Motor neuron (in vitro differentiated cells): ENCODE measurements around the gene TMTC3. TPM values are rescaled to one million over a fixed set of nuclear protein-coding genes. Genes with fewer than 3 reads are reported as not detected.

Experiments
- ATAC-seq, 8 experiments: fragments of 200-7000 bp; cut with Tn5 transposase; replicated peaks in 6 of 8; 2 replicates each; pipeline ENCODE4 v1.8.0; 2021; ENCODE audit warnings: mild to moderate bottlenecking in 8 of 8, moderate library complexity in 8 of 8
- H3K27ac ChIP-seq, 2 donors: fragments of 250-450 bp; sonication (Bioruptor Pico); 2 replicates each; pipeline ENCODE4 v1.9.0; 2021; ENCODE audit warnings: antibody characterized with exemption in 2 of 2, mild to moderate bottlenecking in 2 of 2, moderate library complexity in 1 of 2
- H3K4me1 ChIP-seq, 2 donors: fragments of 250-450 bp; sonication (Bioruptor Pico); replicated peaks in 1 of 2; 2 replicates each; pipeline ENCODE4 v1.6.1; 2021; ENCODE audit warnings: antibody characterized with exemption in 2 of 2, mild to moderate bottlenecking in 2 of 2, moderate library complexity in 1 of 2
- H3K4me3 ChIP-seq, 5 donors: fragments of 250-450 bp; sonication (Bioruptor Pico); 2 replicates each; pipeline ENCODE4 v1.9.0; 2021; ENCODE audit warnings: antibody characterized with exemption in 5 of 5, mild to moderate bottlenecking in 5 of 5, moderate library complexity in 4 of 5
- WGBS, 10 experiments: fragments of 450-650 bp; shearing (Covaris generic); methylation state at CpG; one replicate each; pipeline ENCODE4 v1.0.0; 2022; 5-methylcytosine and 5-hydroxymethylcytosine counted together
- in situ Hi-C, 9 experiments: fragments of 400-800 bp; cut with MboI; loops; one replicate each; pipeline ENCODE4 v1.15.0; 2021; ENCODE audit warnings: low sequenced_read_pairs in 9 of 9, low pct_unique_long_range_greater_than_20kb in 2 of 9; ENCODE audit not compliant: unreplicated experiment in 9 of 9
- total RNA-seq, 8 experiments: library from RNA; unstranded; fragments of 300-600 nt; gene quantifications; 2 replicates each; pipeline versions ENCODE4 v1.2.3 to v1.2.4, GENCODE V29; 2022

TMTC3 gene
- total RNA-seq, 8 experiments from 2014 or later = 9.2 to 32.3 (median 14.5) TPM

- H3K27ac ChIP-seq = no peak overlapping the region
- in situ Hi-C loops = no loop called here
- WGBS, 10 experiments = 83 to 100% (median 100%) methylated on average over 1 to 4 of the region's 6 CpGs; no CpG with 5 or more reads in 3 of the 10 experiments
- no peak for ATAC-seq
- H3K4me1 ChIP-seq = no peaks in the 10 kb centered on the region
- H3K4me3 ChIP-seq = no peak overlapping the region
Measured at GRCh38 chr12:88179436-88180014, 37.4 kb downstream of the TMTC3 start.

- no peak overlapping the region for H3K4me3 ChIP-seq
- no peak for ATAC-seq
- H3K27ac ChIP-seq = no peak overlapping the region
- no peaks in the 10 kb centered on the region for H3K4me1 ChIP-seq
- WGBS, 10 experiments = 60 to 100% (median 97%) methylated on average over 1 to 3 of the region's 3 CpGs; no CpG with 5 or more reads in 1 of the 10 experiments
- in situ Hi-C loops = no loop called here
Measured at GRCh38 chr12:88181881-88182280, 39.8 kb downstream of the TMTC3 start.

DNA sequence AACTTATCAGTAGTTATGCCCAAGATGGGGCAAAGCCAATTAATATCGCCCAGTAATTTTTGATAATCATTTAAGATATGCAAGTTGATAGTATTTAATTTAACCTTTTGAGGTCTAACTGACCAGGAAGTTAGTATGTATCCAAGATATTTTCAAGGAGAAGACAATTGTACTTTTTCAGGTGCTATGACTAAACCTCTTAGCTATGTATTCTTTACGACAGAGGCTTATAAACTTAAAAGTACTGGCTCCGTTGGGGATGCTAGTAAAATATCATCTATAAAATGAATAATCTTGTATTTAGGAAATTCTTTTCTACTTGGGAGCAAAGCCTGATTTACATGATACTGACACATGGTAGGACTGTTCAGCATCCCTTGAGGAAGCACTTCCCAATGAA is 40.3 kb downstream of the TMTC3 start:
- no peaks in the 10 kb centered on the region for H3K4me1 ChIP-seq
- 80 to 100% (median 100%) methylated on average over 1 to 3 of the region's 3 CpGs; no CpG with 5 or more reads in 2 of the 10 experiments for WGBS, 10 experiments
- H3K4me3 ChIP-seq = no peak overlapping the region
- no peak for ATAC-seq
- in situ Hi-C loops = no loop called here
- no peak overlapping the region for H3K27ac ChIP-seq

DNA sequence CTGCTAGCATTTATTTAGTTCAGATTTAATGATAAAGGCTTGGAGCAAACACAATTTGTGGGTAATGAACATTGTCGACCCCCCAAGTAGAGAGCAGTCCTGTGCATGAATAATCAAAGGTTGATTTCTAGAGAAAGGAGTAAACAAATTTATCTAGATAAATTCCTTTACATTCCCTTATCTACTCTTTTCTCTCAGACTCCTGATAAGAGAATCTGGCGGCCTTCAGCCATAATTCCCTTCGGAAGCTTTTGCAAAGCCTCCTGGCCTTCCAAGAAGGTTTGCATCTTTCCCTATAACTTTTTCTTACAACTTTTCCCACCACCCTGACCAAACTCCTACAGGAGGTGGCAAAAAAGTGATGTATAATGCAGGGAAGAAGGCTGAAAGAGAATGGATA is 42.1 kb downstream of the TMTC3 start:
- no peaks in the 10 kb centered on the region for H3K4me1 ChIP-seq
- ATAC-seq = no peak
- in situ Hi-C loops = no loop called here
- H3K4me3 ChIP-seq = no peak overlapping the region
- WGBS, 10 experiments = 78 to 100% (median 96%) methylated on average over 1 to 3 of the region's 3 CpGs
- no peak overlapping the region for H3K27ac ChIP-seq

DNA sequence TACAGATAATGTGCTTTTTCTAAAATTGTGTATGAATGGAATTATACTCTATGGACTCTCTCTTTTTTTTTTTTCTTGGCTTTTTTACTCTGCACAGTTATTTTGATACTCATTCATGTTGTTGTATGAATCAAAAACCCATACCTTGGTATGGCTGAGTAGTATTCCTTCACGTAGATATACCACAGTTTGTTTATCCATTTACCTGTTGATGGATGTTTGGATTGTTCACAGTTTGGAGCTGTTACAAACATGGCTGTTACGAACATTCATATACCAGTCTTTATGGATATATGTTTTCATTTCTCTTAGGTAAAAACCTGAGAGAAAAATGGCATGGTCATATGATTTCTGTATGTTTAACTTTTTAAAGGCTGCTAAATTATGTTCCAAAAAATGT is 43.2 kb downstream of the TMTC3 start:
- no peaks in the 10 kb centered on the region for H3K4me1 ChIP-seq
- WGBS, 10 experiments = 67 to 100% (median 100%) methylated on average over 1 to 2 of the region's 2 CpGs; no CpG with 5 or more reads in 1 of the 10 experiments
- no peak overlapping the region for H3K4me3 ChIP-seq
- ATAC-seq = no peak
- H3K27ac ChIP-seq = no peak overlapping the region
- in situ Hi-C loops = no loop called here

- peak in 6 of 8 experiments; percentile 33 to 100 (median 74) for ATAC-seq
- Histone ChIP-seq H3K4me1 (no peaks in the 10 kb centered on the region), H3K27ac (no peak overlapping the region), H3K4me3 (no peak overlapping the region)
- in situ Hi-C loops = no loop called here
Measured at GRCh38 chr12:88185988-88186387, 43.9 kb downstream of the TMTC3 start.

DNA sequence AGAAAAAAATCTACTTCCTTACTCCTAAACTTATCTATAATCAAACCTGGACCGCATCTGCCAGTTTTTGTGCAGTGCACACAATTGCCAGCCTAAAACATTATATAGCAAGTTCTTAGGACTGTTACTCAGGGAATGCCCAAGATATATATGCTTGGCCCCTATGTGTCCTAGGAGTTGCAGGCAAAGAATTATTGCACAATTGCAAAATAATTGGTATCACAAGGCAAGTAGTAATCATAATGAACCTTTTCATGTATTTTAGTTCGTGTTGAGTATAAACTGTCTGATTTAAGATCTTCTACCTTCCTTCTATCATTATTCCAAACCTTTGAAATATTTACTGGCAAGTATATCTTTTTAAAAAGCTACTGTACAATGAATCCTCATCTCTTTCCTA is 45.5 kb downstream of the TMTC3 start:
- Histone ChIP-seq H3K4me1 (no peaks in the 10 kb centered on the region), H3K27ac (no peak overlapping the region), H3K4me3 (no peak overlapping the region)
- in situ Hi-C loops = no loop called here
- no peak for ATAC-seq
- 40 to 100% (median 91%) methylated on average over 1 to 2 of the region's 2 CpGs for WGBS, 10 experiments

DNA sequence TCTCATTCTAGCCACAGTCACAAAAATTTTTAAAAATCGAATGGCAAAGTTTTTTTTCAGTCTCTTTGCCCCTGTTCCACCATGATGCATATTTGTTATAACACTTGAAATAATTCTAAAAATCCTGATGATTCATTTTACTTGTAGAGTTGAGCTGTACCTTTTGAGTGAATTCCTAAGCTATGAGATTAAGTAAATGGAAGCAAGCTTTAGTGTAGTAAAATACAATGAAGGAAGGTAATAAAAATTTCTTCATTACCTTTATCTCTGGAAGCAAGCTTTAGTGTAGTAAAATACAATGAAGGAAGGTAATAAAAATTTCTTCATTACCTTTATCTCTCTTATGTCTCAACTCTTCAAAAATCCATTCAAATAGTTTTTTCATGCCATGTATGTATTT is 46.1 kb downstream of the TMTC3 start:
- no peaks in the 10 kb centered on the region for H3K4me1 ChIP-seq
- H3K27ac ChIP-seq = no peak overlapping the region
- in situ Hi-C loops = no loop called here
- H3K4me3 ChIP-seq = no peak overlapping the region
- ATAC-seq = no peak
- WGBS, 10 experiments = 20 to 100% (median 80%) methylated on average over 1 of the region's 1 CpG; no CpG with 5 or more reads in 1 of the 10 experiments

- Histone ChIP-seq H3K4me3 (no peak overlapping the region), H3K27ac (no peak overlapping the region), H3K4me1 (no peaks in the 10 kb centered on the region)
- WGBS, 10 experiments = 70 to 100% (median 96%) methylated on average over 1 to 2 of the region's 2 CpGs
- in situ Hi-C loops = no loop called here
- ATAC-seq = no peak
Measured at GRCh38 chr12:88192426-88192825, 50.3 kb downstream of the TMTC3 start.

- Histone ChIP-seq H3K4me1 (no peaks in the 10 kb centered on the region), H3K4me3 (no peak overlapping the region), H3K27ac (no peak overlapping the region)
- WGBS, 10 experiments = 72 to 100% (median 86%) methylated on average over 1 to 3 of the region's 3 CpGs
- no peak for ATAC-seq
- in situ Hi-C loops = no loop called here
Measured at GRCh38 chr12:88194868-88195267, 52.8 kb downstream of the TMTC3 start.

DNA sequence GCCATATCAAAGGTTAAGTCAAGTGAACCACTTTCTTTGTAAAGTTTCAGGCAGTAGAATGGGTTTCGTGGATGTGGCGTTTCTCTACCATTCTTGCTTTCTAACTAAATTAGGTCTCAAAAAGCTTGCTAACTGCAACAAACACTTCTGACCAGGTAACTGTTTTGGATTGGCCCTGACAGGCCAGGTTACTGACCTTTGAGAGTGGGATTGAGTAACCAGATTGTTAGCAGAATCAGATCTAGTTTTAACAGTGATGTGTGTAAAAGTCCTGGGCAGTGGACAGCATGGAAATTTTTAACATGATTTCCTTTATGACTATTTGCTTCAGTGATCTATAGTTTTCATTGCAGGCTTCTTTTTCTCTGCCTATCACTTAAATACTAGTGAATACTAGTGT is 57.9 kb downstream of the TMTC3 start:
- WGBS, 10 experiments = 20 to 100% (median 92%) methylated on average over 1 to 2 of the region's 2 CpGs; no CpG with 5 or more reads in 3 of the 10 experiments
- in situ Hi-C loops = no loop called here
- Histone ChIP-seq H3K4me3 (no peak overlapping the region), H3K27ac (no peak overlapping the region), H3K4me1 (no peaks in the 10 kb centered on the region)
- no peak for ATAC-seq

DNA sequence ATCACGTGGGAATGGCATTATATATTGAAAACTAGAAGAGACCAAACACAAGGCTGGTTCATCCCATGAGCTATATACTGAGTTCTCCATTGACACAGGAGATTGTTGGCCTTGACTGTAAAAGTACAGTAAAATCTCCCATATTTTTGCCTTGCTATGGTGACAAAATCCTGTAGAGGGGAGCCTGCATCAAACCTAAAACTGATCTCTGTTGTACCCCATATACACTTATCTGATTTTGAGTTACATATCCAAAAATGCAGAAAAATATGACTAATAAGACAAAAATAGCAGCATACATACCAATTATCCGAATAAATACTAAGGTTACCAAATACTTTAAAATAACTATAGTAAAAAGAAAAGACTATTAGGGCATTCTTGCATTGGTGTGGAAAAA is 60.4 kb downstream of the TMTC3 start:
- H3K27ac ChIP-seq = no peak overlapping the region
- H3K4me1 ChIP-seq = no peaks in the 10 kb centered on the region
- 8 to 100% (median 75%) methylated on average over 1 to 2 of the region's 2 CpGs for WGBS, 10 experiments
- ATAC-seq = no peak
- H3K4me3 ChIP-seq = no peak overlapping the region
- in situ Hi-C loops = no loop called here

- 29 to 78% (median 72%) methylated on average over 1 of the region's 1 CpG; no CpG with 5 or more reads in 4 of the 10 experiments for WGBS, 10 experiments
- no peak for ATAC-seq
- in situ Hi-C loops = no loop called here
Measured at GRCh38 chr12:88206601-88207000, 64.5 kb downstream of the TMTC3 start.

GRCh38 chr12:88207921-88208620 is 66.0 kb downstream of the TMTC3 start:
- Histone ChIP-seq H3K4me1 (no peaks in the 10 kb centered on the region), H3K4me3 (no peak overlapping the region), H3K27ac (no peak overlapping the region)
- peak in 3 of 8 experiments; percentile 44 to 49 (median 46) for ATAC-seq
- in situ Hi-C loops = no loop called here
- 0 to 92% (median 65%) methylated on average over 1 to 2 of the region's 4 CpGs; no CpG with 5 or more reads in 4 of the 10 experiments for WGBS, 10 experiments

More at GRCh38 chr12:88206601-88207000, 64.5 kb downstream of the TMTC3 start:
- Histone ChIP-seq H3K4me3 (no peak overlapping the region), H3K27ac (no peak overlapping the region), H3K4me1 (no peaks in the 10 kb centered on the region)
